CD4-positive, CD25-positive, alpha-beta regulatory T cell (primary cell): ENCODE data around the gene IL4I1. TPM values are rescaled to one million over a fixed set of nuclear protein-coding genes. Genes with fewer than 3 reads are reported as not detected.
A peak's percentile ranks its signal among the peaks of the same experiment; 100 is the strongest.

Experiments used
- ATAC-seq, 2 donors: fragments of 150-1000 bp; cut with Tn5 transposase; one replicate each; pipeline ENCODE4 v1.10.0; 2021; ENCODE audit warnings: low read depth in 2 of 2, moderate number of reproducible peaks in 2 of 2, moderate library complexity in 1 of 2
- DNase-seq, 3 donors: peaks; one replicate each; pipeline versions ENCODE4 v3.0.0 to v3.0.0-alpha.2; 2012 to 2022; ENCODE audit warnings: mixed read lengths in 1 of 3
- H3K27ac ChIP-seq: one replicate; pipeline ENCODE4 v1.7.0; 2013; ENCODE audit warnings: mild to moderate bottlenecking, low read length; ENCODE audit not compliant: insufficient read depth, poor library complexity, severe bottlenecking
- H3K27me3 ChIP-seq: one replicate; pipeline ENCODE4 v1.7.0; 2013; ENCODE audit warnings: low read length; ENCODE audit not compliant: control insufficient read depth, insufficient read depth
- H3K36me3 ChIP-seq: one replicate; pipeline ENCODE4 v1.7.0; 2013; ENCODE audit warnings: mild to moderate bottlenecking, low read length, moderate library complexity; ENCODE audit not compliant: control insufficient read depth, insufficient read depth
- H3K4me1 ChIP-seq: 2 replicates; pipeline ENCODE4 v1.7.0; 2013; ENCODE audit warnings: mild to moderate bottlenecking, low read length; ENCODE audit not compliant: insufficient read depth, control insufficient read depth, poor library complexity, severe bottlenecking
- H3K4me3 ChIP-seq: one replicate; pipeline ENCODE4 v1.7.0; 2013; ENCODE audit warnings: low read depth, mild to moderate bottlenecking, low read length, moderate library complexity
- H3K9me3 ChIP-seq, 2 experiments: 1 replicate in 1 of 2; 2 replicates in 1 of 2; pipeline ENCODE4 v1.7.0; 2013; ENCODE audit warnings: low read length in 2 of 2, mild to moderate bottlenecking in 1 of 2, moderate library complexity in 1 of 2; ENCODE audit not compliant: control insufficient read depth in 2 of 2
- H3K27ac Mint-ChIP-seq, 3 donors: one replicate each; pipeline ENCODE4 v1.8.0; 2020 to 2022; ENCODE audit warnings: mild to moderate bottlenecking in 3 of 3, mixed read lengths in 3 of 3, moderate library complexity in 2 of 3
- H3K27me3 Mint-ChIP-seq: one replicate; pipeline ENCODE4 v1.8.0; 2022; ENCODE audit warnings: mild to moderate bottlenecking, mixed read lengths
- H3K36me3 Mint-ChIP-seq: one replicate; pipeline ENCODE4 v1.8.0; 2020; ENCODE audit warnings: mixed read lengths
- H3K4me1 Mint-ChIP-seq, 4 donors: one replicate each; pipeline ENCODE4 v1.8.0; 2020 to 2022; ENCODE audit warnings: mixed read lengths in 4 of 4, mild to moderate bottlenecking in 1 of 4
- H3K4me3 Mint-ChIP-seq, 4 donors: one replicate each; pipeline ENCODE4 v1.8.0; 2020 to 2022; ENCODE audit warnings: mild to moderate bottlenecking in 4 of 4, mixed read lengths in 4 of 4, moderate library complexity in 3 of 4
- H3K9me3 Mint-ChIP-seq, 7 donors: one replicate each; pipeline ENCODE4 v1.8.0; 2020 to 2022; ENCODE audit warnings: mixed read lengths in 7 of 7, mild to moderate bottlenecking in 3 of 7, moderate library complexity in 2 of 7
- polyA plus RNA-seq, 4 donors: library from polyadenylated mRNA; unstranded; fragments of 300-500 nt; fragmentation: Illumina TruSeq; gene quantifications; one replicate each; pipeline ENCODE4 v1.2.3, GENCODE V29; 2021
- total RNA-seq: library from RNA; stranded (reverse); gene quantifications from one replicate; pipeline ENCODE4 v1.2.3, GENCODE V29; 2022

Gene IL4I1
- total and polyA plus RNA-seq, 5 donors from 2014 or later = 0.20 to 3.7 (median 0.37) TPM

DNA sequence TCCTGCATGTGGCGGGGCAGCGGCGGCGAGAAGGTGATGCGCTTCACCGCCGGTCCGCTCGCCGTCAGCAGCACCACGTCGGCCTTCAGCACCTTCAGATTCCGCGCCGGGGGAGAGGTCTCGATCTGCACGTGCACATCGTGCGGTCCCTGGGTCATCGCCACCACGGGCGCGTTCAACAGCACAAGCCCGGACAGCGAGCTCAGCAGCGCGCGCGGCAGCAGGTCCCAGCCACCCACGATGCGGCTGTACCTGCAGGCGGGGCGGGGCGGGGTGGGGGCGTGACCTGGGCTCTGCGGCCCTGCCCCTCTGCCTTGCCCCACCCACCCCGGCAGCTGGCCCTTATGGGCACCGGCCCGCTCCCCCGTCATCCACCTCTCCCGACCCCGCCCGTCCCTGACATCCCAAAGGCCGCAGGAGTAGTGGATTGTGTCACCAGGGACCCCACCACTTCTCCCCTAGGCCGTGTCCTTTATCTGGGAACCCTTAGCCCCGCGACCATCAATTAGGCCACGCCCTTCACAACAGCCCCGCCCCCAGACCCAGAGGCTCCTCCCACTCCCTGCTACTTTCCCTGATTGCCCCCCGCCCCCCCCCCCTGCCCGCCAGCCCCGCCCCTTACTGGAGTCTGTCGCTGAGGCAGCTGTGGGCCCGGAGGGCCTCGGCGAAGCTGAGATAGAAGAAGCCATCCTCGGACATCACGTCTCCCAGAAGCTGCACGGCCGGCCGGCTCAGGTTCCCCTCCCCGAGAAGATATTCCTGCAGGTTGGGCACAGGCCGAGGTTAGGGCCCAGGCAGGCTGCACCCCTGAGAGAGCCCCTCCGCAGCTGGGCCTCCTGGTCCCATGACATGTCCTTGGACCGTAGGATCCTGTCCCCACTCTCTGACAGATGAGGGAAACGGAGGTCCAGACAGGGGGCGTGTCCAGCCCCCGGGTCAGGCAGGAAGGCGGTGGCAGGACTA lies 6.1 kb downstream of the IL4I1 start:
- Histone ChIP-seq H3K27me3 (no peaks in the 10 kb centered on the region), H3K36me3 (no peaks in the 10 kb centered on the region), H3K9me3 (no peaks in the 10 kb centered on the region), H3K27ac (no peak overlapping the region), H3K4me1 (peaks cover 11% of the 10 kb centered on the region), H3K4me3 (no peak overlapping the region)
- H3K9me3 Mint-ChIP-seq = peaks cover 0 to 2% (median 0%) of the 10 kb centered on the region in 7 donors
- H3K36me3 Mint-ChIP-seq = no peaks in the 10 kb centered on the region
- H3K4me1 Mint-ChIP-seq = peaks cover 0 to 25% (median 7%) of the 10 kb centered on the region in 4 donors
- H3K4me3 Mint-ChIP-seq = peak overlapping the region; percentile 80 to 88 (median 84)
- no peaks in the 10 kb centered on the region for H3K27me3 Mint-ChIP-seq
- H3K27ac Mint-ChIP-seq = peak overlapping the region in 2 of 3 donors; percentile 60 to 80
- peak in 2 of 3 donors; percentile 66 to 72 for DNase-seq
- ATAC-seq = peak; percentile 78 to 85

DNA sequence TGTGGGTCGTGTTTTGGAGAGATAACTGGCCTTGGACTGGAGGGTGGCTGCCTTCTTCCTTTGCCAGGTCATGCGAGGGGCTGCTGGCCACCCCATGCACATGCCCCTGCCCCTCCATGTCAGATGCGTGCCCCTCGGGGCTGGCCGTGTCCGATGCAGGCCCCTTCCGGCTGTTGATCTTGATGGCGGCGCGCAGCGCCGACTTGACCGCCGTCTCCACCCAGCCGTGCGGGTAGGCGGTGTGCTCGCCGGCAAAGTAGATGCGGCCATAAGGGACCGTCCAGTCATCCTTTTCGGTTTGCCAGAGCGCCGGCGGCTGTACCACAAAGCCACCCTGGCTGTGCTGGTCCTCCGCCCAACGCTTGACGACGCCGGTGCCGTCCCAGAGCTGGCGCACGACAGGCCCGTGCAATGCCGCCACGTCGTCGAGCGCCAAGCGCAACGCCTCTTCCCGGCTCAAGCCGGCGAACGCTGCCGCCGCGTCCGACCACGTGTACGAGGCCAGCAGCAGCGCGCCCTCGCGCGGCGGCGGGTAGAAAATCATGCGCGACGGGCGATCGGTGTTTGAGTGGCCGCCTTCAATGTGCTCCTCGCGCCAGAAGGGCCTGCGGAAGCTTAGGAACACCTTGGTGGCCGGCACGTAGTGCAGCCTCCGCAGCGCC lies 6.9 kb downstream of the IL4I1 start:
- Mint-ChIP-seq H3K36me3 (peaks cover 2% of the 10 kb centered on the region), H3K4me3 (peak overlapping the region; percentile 80 to 88 (median 84)), H3K4me1 (peaks cover 0 to 21% (median 7%) of the 10 kb centered on the region in 4 donors), H3K27me3 (no peaks in the 10 kb centered on the region), H3K27ac (peak overlapping the region in 2 of 3 donors; percentile 60 to 80), H3K9me3 (peaks cover 0 to 2% (median 0%) of the 10 kb centered on the region in 7 donors)
- no peak overlapping the region for H3K27ac ChIP-seq
- no peaks in the 10 kb centered on the region for H3K9me3 ChIP-seq
- H3K4me1 ChIP-seq = peaks cover 11% of the 10 kb centered on the region
- DNase-seq (peak; percentile 63 to 89 (median 77)), ATAC-seq (peak; percentile 68)
- no peaks in the 10 kb centered on the region for H3K27me3 ChIP-seq
- H3K4me3 ChIP-seq = no peak overlapping the region
- peaks cover 2% of the 10 kb centered on the region for H3K36me3 ChIP-seq

DNA sequence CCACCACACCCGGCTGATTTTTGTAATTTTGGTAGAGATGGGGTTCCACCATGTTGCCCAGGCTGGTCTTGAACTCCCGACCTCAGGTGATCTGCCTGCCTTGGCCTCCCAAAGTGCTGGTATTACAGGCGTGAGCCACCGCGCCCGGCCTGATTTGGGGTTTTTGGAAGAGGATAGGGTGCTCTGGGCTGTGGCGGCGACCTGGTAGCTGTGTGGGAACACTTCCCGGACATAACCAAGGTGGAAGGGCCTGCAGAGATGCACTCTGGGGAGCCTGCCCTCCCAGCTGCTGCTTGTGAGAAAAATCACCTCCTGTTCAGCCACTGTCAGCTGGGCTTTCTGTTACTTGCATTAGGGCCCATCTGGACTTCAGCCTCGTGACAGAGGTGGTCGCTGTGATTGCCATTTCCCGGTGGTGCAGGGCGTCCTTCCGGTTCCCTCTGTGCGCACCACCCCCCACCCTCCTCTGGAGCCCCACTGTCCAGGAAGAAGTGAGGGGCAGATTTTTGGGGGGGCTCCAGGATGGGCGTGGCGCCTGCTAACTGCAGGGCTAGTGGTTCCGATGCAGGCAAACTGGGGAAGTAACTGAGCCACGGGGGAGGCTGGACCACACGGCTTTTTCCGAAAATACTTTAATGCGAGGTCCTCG lies 7.5 kb downstream of the IL4I1 start:
- Mint-ChIP-seq H3K27me3 (no peaks in the 10 kb centered on the region), H3K4me1 (peaks cover 0 to 19% (median 7%) of the 10 kb centered on the region in 4 donors), H3K36me3 (peaks cover 7% of the 10 kb centered on the region), H3K27ac (peak overlapping the region in 1 of 3 donors; percentile 26), H3K9me3 (peaks cover 0 to 2% (median 0%) of the 10 kb centered on the region in 7 donors), H3K4me3 (peak overlapping the region in 2 of 4 donors; percentile 39 to 48)
- H3K36me3 ChIP-seq = peaks cover 8% of the 10 kb centered on the region
- DNase-seq = no peak
- H3K27me3 ChIP-seq = no peaks in the 10 kb centered on the region
- peaks cover 11% of the 10 kb centered on the region for H3K4me1 ChIP-seq
- H3K9me3 ChIP-seq = no peaks in the 10 kb centered on the region
- H3K27ac ChIP-seq = no peak overlapping the region
- no peak for ATAC-seq
- no peak overlapping the region for H3K4me3 ChIP-seq

DNA sequence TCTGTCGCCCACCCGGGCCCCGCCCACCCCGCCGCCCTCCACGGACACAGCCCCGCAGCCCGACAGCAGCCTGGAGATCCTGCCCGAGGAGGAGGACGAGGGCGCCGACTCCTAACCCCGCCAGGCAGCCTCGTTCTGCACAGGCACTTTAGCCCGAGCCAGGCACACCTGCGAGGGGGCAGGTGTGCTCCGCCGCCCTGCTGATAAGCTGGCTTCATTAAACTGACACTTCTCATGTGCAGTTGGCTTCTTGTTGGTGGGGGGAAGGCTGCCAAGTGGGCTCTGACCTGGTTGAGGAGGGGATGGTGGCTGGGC lies 8.2 kb downstream of the IL4I1 start:
- Mint-ChIP-seq H3K27ac (no peak overlapping the region), H3K4me3 (no peak overlapping the region), H3K36me3 (peaks cover 10% of the 10 kb centered on the region), H3K4me1 (peaks cover 0 to 19% (median 7%) of the 10 kb centered on the region in 4 donors), H3K9me3 (peaks cover 0 to 2% (median 0%) of the 10 kb centered on the region in 7 donors), H3K27me3 (no peaks in the 10 kb centered on the region)
- no peak overlapping the region for H3K4me3 ChIP-seq
- no peak overlapping the region for H3K27ac ChIP-seq
- no peaks in the 10 kb centered on the region for H3K27me3 ChIP-seq
- H3K4me1 ChIP-seq = peaks cover 11% of the 10 kb centered on the region
- ATAC-seq (no peak), DNase-seq (no peak)
- H3K36me3 ChIP-seq = peaks cover 15% of the 10 kb centered on the region
- H3K9me3 ChIP-seq = no peaks in the 10 kb centered on the region

DNA sequence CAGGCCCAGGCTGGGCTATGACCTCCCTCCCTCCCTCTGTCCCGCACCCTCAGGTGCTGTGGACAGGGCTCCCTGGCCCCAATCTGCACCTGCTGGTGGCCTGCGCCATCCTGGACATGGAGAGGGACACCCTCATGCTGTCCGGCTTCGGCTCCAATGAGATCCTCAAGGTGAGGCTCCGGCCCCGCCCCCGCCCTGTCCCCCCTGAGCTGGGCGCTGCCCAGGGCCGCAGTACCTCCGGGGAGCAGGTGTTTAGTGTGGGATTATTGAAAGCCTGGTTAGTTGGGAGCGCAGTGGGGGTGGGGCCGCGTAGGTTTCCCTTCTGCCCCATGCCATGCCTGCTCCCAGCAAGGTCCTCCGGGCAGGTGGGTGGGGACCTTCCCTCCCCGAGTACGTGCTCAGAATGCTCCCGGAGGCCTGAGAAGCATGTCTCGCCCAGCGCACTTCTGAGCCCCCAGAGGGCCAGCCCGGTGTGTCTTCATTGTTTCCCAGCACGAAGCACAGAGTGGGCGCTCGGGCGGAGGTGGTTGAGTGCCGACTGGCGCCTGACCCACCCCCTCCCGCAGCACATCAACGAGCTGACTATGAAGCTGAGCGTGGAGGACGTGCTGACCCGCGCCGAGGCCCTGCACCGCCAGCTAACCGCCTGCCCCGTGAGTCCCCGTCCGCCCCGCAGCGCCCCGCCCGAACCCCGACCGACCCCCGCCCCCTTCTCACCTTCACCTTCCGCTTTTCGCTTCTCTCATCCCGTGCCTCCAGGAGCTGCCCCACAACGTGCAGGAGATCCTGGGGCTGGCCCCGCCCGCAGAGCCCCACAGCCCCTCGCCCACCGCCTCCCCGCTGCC lies 8.8 kb downstream of the IL4I1 start:
- no peak overlapping the region for H3K27ac Mint-ChIP-seq
- peaks cover 14% of the 10 kb centered on the region for H3K36me3 Mint-ChIP-seq

DNA sequence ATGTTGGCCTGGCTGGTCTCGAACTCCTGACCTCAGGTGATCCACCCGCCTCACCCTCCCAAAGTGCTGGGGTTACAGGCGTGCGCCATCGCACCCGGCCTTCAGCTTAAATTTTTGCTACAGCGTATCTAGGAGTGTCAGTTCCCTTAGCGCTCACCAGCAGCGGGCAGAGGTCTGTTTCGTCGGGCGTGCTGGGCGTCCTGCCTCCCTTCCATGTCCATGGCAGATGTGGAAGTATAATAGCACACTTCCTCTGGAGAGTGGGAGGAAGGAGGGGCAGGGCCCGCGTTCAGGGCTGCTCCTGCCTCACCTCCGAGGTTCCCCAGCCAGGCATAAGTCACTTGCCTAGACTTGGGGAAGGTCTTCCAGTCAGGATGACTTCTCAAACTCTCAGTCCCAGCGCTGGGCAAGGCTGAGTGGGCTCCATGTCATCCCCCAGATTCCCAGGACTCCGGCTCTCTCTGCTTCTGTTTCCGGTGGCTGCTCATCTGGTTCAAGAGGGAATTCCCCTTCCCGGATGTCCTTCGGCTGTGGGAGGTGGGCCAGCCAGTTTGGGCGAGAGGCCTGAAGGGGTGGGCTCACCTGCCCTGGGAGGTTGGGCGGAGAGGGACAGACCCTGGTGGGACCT lies 9.5 kb downstream of the IL4I1 start:
- Mint-ChIP-seq H3K9me3 (peaks cover 0 to 2% (median 0%) of the 10 kb centered on the region in 7 donors), H3K27ac (no peak overlapping the region)

More for the DNA sequence above, 8.8 kb downstream of the IL4I1 start:
- Histone ChIP-seq H3K4me1 (peaks cover 11% of the 10 kb centered on the region), H3K27me3 (no peaks in the 10 kb centered on the region), H3K27ac (no peak overlapping the region), H3K9me3 (no peaks in the 10 kb centered on the region), H3K36me3 (peaks cover 21% of the 10 kb centered on the region), H3K4me3 (no peak overlapping the region)
- no peak overlapping the region for H3K4me3 Mint-ChIP-seq
- ATAC-seq (no peak), DNase-seq (no peak)
- H3K4me1 Mint-ChIP-seq = peaks cover 0 to 19% (median 5%) of the 10 kb centered on the region in 4 donors
- no peaks in the 10 kb centered on the region for H3K27me3 Mint-ChIP-seq
- H3K9me3 Mint-ChIP-seq = peaks cover 0 to 2% (median 0%) of the 10 kb centered on the region in 7 donors

More for the DNA sequence above, 9.5 kb downstream of the IL4I1 start:
- Histone ChIP-seq H3K27me3 (no peaks in the 10 kb centered on the region), H3K4me3 (no peak overlapping the region), H3K36me3 (peaks cover 28% of the 10 kb centered on the region), H3K4me1 (peaks cover 11% of the 10 kb centered on the region), H3K27ac (no peak overlapping the region), H3K9me3 (no peaks in the 10 kb centered on the region)
- DNase-seq (no peak), ATAC-seq (no peak)
- Mint-ChIP-seq H3K4me1 (peaks cover 0 to 13% (median 2%) of the 10 kb centered on the region in 4 donors), H3K4me3 (no peak overlapping the region), H3K36me3 (peaks cover 14% of the 10 kb centered on the region), H3K27me3 (no peaks in the 10 kb centered on the region)
